KMS-11 (cell line): ENCODE data around the gene TTC38.

Experiments
- H2AFZ ChIP-seq: fragments of 200-600 bp; sonication (generic); 2 replicates; pipeline ENCODE4 v1.6.1; 2016; ENCODE audit warnings: antibody characterized with exemption, mixed run types, low read depth
- H3K27ac ChIP-seq: fragments of 200-600 bp; sonication (generic); 2 replicates; pipeline ENCODE4 v1.6.1; 2016; ENCODE audit warnings: mild to moderate bottlenecking, mixed run types
- H3K27me3 ChIP-seq: fragments of 200-600 bp; sonication (generic); 2 replicates; pipeline ENCODE4 v1.6.1; 2017; ENCODE audit warnings: mild to moderate bottlenecking, low read depth, mixed run types, moderate library complexity; ENCODE audit not compliant: insufficient read depth
- H3K36me3 ChIP-seq: fragments of 200-600 bp; sonication (generic); 2 replicates; pipeline ENCODE4 v1.6.1; 2017; ENCODE audit warnings: mild to moderate bottlenecking, mixed run types; ENCODE audit not compliant: insufficient read depth
- H3K4me1 ChIP-seq: fragments of 200-600 bp; sonication (generic); 2 replicates; pipeline ENCODE4 v1.6.1; 2016; ENCODE audit warnings: mild to moderate bottlenecking, low read depth, mixed run types; ENCODE audit not compliant: poor library complexity, severe bottlenecking
- H3K4me2 ChIP-seq: fragments of 200-600 bp; sonication (generic); 2 replicates; pipeline ENCODE4 v1.7.0; 2016; ENCODE audit warnings: mild to moderate bottlenecking, mixed run types
- H3K4me3 ChIP-seq: fragments of 200-600 bp; sonication (generic); IDR thresholded peaks from 2 replicates; pipeline ENCODE4 v1.6.1; 2017; ENCODE audit warnings: low read depth, low read length, mixed read lengths; ENCODE audit not compliant: insufficient read depth
- H3K79me2 ChIP-seq: fragments of 200-600 bp; sonication (generic); 2 replicates; pipeline ENCODE4 v1.6.1; 2016; ENCODE audit warnings: low read depth, mixed run types; ENCODE audit not compliant: insufficient read depth
- H3K9ac ChIP-seq: fragments of 200-600 bp; sonication (generic); 2 replicates; pipeline ENCODE4 v1.6.1; 2016; ENCODE audit warnings: mild to moderate bottlenecking, mixed run types
- H4K20me1 ChIP-seq: fragments of 200-600 bp; sonication (generic); 2 replicates; pipeline ENCODE4 v1.6.1; 2016; ENCODE audit warnings: mild to moderate bottlenecking, mixed run types; ENCODE audit not compliant: insufficient read depth
- CTCF ChIP-seq: fragments of 200-600 bp; sonication (generic); conservative IDR thresholded peaks from 2 replicates; pipeline ENCODE4 v1.6.1; 2017; ENCODE audit warnings: low read depth, mild to moderate bottlenecking, antibody characterized with exemption, low read length, moderate library complexity, mixed read lengths

The TTC38 gene

GRCh38 chr22:46280063-46280817 is 12.4 kb downstream of the TTC38 start:
- H4K20me1 ChIP-seq, result no peaks in the 10 kb centered on the region
- H3K27ac ChIP-seq, result no peak overlapping the region
- no peak overlapping the region for H3K9ac ChIP-seq
- H3K79me2 ChIP-seq, result no peaks in the 10 kb centered on the region
- H3K36me3 ChIP-seq, result no peaks in the 10 kb centered on the region
- no peaks in the 10 kb centered on the region for H3K4me1 ChIP-seq
- no peak overlapping the region for H2AFZ ChIP-seq
- no peak overlapping the region for H3K4me2 ChIP-seq
- no peaks in the 10 kb centered on the region for H3K27me3 ChIP-seq
- TF ChIP-seq CTCF, result no peak
- no peak overlapping the region for H3K4me3 ChIP-seq

- Histone ChIP-seq H3K4me1 (no peaks in the 10 kb centered on the region), H3K79me2 (no peaks in the 10 kb centered on the region), H3K4me2 (no peak overlapping the region), H3K4me3 (no peak overlapping the region), H3K27me3 (no peaks in the 10 kb centered on the region), H3K9ac (no peak overlapping the region), H2AFZ (no peak overlapping the region), H3K27ac (no peak overlapping the region), H3K36me3 (no peaks in the 10 kb centered on the region), H4K20me1 (no peaks in the 10 kb centered on the region)
- TF ChIP-seq CTCF, result no peak
Observed at GRCh38 chr22:46280999-46281623, 13.3 kb downstream of the TTC38 start.

GRCh38 chr22:46281866-46282678 is 14.3 kb downstream of the TTC38 start:
- Histone ChIP-seq H3K36me3 (no peaks in the 10 kb centered on the region), H3K27ac (no peak overlapping the region), H3K4me3 (no peak overlapping the region)

GRCh38 chr22:46286006-46286405 is 18.2 kb downstream of the TTC38 start:
- TF ChIP-seq CTCF, result no peak
- Histone ChIP-seq H3K4me3 (no peak overlapping the region), H3K9ac (no peak overlapping the region), H4K20me1 (no peaks in the 10 kb centered on the region), H3K4me1 (no peaks in the 10 kb centered on the region), H3K27me3 (no peaks in the 10 kb centered on the region), H3K27ac (no peak overlapping the region), H3K79me2 (no peaks in the 10 kb centered on the region), H2AFZ (no peak overlapping the region), H3K36me3 (no peaks in the 10 kb centered on the region), H3K4me2 (no peak overlapping the region)

More at GRCh38 chr22:46281866-46282678, 14.3 kb downstream of the TTC38 start:
- H3K4me1 ChIP-seq, result no peaks in the 10 kb centered on the region
- no peak overlapping the region for H3K4me2 ChIP-seq
- H4K20me1 ChIP-seq, result no peaks in the 10 kb centered on the region
- no peak overlapping the region for H3K9ac ChIP-seq
- no peaks in the 10 kb centered on the region for H3K27me3 ChIP-seq
- no peaks in the 10 kb centered on the region for H3K79me2 ChIP-seq
- no peak overlapping the region for H2AFZ ChIP-seq
- TF ChIP-seq CTCF, result no peak
